Pons (tissue), 1 donor: Measurements from ENCODE around the gene CAMKV.
A peak's percentile ranks its signal among the peaks of the same experiment; 100 is the strongest.

ENCODE experiments used
- DNase-seq: peaks from one replicate; pipeline ENCODE4 v3.0.0-alpha.2; 2016; ENCODE audit warnings: low spot score

CAMKV gene

GRCh38 chr3:49896345-49896744, 26.6 kb upstream of the CAMKV start:
- no peak for DNase-seq

DNA sequence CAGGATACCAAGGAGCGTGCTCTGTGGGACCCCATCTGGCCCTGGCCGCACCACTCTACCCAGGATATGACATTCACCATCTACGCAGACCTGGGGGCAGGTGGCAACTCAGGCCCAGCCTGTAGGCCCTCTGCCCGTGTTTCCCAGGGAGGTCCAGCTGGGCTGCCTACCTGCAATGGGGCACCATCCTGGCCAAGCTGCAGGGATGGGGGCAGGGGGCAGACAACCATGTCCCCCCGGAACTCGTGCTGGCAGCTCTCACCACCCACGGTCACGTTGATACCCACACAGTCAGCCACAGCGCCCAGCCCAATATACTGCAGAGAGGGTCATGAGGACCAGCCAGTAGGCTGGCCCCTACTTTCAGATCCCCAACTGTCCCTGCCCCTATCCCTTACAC, 26.1 kb upstream of the CAMKV start:
- DNase-seq: no peak

GRCh38 chr3:49889296-49889695, 19.6 kb upstream of the CAMKV start:
- no peak for DNase-seq

GRCh38 chr3:49886922-49887265, 17.2 kb upstream of the CAMKV start:
- DNase-seq: no peak

DNA sequence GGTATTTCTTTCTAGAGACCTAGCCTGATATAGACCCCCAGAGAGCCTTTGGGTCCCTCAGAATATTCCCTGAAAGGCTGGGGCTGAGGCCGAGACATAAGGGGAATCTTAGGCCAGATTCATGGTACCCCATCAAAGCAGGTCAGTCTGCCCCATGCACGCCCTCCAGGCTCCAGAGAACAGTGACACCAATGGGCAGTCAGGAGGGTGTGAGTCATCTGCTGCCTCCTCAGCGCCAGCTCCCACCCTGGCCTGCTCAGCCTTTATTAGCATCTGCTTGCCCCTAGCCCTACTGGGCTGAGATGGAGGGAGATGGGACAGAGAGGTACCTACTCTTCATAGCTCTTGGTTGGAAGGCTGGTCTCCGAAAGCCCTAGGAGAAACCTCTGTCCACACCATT, 14.3 kb upstream of the CAMKV start:
- DNase-seq: no peak

DNA sequence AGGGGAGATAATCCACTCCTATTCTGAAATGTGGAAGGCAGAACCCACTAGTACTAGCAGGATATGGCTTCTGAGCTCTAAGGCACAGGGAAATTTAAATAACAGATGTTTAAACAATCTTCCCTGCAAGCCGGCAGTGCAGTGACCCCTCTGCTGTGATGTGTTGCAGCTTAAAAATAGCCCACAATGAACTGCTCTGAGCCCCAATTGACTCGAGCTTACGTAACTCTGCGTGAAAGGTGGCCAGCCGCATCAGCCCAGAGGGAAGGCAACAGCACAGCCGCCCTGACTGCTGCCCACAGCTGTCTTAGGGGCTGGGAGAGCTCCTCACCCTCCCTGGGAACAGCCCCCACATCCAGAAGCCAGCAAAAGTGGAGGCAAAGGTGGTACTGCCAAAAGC, 12.5 kb upstream of the CAMKV start:
- DNase-seq: no peak

DNA sequence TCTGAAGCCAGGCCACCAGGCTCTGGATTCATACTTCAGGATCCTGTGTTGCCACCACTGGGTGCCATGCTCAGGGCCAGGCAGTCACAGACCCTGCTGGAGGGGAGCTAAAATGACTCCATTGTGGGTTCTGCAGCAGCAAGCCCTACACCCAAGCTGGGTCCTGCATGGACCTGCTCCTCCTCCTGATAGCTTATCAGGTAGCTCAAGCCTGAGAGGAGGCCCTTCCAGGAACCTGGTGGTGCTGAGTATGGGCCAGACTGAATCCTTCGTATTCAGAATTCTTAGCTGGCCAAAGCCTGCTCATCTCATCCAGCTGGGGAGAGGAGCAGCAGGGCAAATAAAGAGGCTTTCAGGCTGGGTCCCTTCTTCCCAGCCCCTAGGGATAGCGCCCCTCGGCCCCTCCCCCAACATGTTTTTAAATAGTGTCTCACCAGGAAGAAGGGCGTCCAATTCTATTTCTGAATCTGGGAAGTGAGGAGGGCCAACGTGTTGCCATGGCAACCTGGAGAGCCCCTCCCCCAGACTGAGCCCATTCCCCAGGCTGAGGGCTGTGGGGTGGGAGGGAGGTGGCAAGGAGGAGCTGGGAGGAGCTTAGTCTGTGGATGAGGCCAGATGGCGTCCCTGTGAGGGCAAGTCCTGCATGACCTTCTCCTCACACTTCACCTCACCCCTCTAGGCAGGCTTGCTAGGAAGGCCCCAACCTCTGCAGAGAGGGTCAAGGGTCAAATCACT, 11.0 kb upstream of the CAMKV start:
- no peak for DNase-seq

- no peak for DNase-seq
These were observed 10.0 kb upstream of the CAMKV start for GRCh38 chr3:49879721-49880120.

GRCh38 chr3:49878686-49879085, 9.0 kb upstream of the CAMKV start:
- DNase-seq: no peak

- no peak for DNase-seq
These were observed 8.0 kb upstream of the CAMKV start for GRCh38 chr3:49877716-49878115.

DNA sequence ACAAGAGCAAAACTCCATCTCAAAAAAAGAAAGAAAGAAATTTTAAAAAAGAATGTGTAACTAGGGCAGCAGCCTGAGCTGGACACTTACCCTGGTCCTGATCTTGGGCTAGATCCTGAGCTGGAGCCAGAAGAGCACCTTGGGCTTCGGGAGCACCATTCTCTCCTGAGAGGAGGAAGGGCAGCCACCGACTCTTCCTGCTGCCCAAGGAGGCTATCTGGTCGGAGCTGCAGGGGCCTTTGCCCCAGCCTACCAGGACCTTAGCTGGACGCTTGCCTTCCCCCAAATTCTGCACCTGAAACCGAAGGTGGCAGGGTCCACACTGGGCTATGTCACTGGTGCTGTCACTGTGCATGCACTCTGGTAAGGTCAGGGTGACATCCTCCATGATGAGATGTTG, 6.9 kb upstream of the CAMKV start:
- no peak for DNase-seq

DNA sequence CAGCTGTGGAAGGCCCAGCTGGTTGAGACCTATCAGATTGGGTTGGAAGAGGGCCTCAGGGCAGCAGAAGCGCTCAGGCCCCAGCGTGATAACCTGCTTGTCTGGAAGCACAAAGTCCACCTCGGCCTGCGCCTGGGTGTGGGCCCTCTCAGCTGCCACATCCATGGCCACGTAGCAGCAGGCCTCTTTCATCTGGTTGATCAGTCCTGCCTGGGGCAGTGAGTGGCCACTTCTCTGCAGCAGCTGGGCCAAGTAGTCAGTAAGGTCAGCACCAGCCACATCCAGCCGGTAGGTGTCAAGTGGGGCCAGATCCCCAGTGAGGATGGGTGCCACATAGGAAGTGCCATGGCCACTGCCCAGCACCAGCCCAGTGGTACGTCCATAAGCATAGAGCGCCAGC, 3.9 kb upstream of the CAMKV start:
- no peak for DNase-seq

- no peak for DNase-seq
These were observed 3.1 kb upstream of the CAMKV start for GRCh38 chr3:49872801-49873281.

GRCh38 chr3:49871531-49872153, 1.9 kb upstream of the CAMKV start:
- DNase-seq: no peak

- no peak for DNase-seq
These were observed 742 bp downstream of the CAMKV start for GRCh38 chr3:49868862-49869466.

GRCh38 chr3:49867871-49868321, 1.8 kb downstream of the CAMKV start:
- DNase-seq: no peak

DNA sequence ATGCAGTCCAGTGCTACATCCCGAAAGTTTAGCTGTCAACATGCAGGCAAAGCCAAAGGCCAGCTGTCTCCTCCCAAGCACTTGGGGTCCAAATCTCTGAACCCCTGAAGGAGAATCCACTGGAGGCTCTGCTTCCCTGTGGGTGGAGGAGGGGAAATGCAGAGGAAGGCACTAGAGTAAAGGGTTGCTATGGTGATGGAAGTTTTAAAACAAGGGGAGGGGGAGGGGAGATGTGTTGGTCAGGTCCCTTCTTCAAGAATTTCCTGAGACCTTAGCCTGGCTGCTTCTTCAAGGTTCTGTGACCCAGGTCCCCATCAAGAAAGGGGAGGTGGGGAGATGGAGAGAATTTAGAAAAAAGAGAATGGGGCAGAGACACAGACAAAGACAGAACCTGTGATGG, 2.3 kb downstream of the CAMKV start:
- DNase-seq: no peak

DNA sequence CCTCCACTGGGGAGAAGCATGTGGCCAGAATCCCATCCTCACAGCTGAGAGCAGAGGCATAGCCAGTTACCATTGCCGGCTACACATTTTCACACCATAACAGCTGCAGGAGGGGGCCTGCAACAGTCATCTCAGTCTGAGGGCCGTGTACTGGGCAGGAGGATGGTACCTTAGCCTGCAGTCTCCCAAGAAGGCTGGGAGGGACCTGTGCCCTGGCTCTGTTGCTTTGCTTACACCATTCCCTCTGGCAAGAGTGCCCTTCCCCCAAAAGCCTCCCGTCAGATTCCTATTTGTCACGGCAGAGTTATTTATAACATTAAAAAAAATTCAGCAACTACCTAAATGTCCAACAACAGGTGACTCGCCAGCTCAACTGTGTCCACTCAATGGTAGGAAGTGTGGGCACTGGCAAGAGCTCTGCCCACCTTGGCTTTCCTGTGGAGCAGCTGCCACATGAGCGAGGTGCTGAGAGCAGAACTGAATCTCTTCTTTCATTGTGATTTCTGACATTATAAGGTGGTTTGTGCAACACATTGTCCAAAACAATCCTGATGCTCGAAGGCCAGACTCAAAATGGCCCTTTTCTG, 4.4 kb downstream of the CAMKV start:
- no peak for DNase-seq

DNA sequence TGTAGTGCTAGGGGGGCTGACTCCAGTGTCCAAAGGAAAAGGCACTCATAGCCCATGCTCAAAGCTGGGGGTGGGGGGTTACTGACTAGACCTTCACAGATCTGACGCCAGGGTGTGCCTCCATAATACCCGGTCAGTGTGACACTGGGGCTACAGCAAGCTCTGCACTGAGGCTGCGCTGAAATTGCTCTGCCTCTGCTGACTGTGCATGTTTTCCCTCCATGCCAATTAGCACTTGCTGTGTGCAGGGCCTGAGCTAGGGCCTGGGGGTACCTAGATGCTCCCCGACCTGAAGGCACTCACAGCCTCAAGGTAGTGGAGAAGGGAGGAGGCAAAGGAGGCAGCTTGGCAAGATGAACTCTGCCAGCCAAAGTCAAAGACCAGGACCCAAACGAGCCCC, 5.2 kb downstream of the CAMKV start:
- DNase-seq: no peak

DNA sequence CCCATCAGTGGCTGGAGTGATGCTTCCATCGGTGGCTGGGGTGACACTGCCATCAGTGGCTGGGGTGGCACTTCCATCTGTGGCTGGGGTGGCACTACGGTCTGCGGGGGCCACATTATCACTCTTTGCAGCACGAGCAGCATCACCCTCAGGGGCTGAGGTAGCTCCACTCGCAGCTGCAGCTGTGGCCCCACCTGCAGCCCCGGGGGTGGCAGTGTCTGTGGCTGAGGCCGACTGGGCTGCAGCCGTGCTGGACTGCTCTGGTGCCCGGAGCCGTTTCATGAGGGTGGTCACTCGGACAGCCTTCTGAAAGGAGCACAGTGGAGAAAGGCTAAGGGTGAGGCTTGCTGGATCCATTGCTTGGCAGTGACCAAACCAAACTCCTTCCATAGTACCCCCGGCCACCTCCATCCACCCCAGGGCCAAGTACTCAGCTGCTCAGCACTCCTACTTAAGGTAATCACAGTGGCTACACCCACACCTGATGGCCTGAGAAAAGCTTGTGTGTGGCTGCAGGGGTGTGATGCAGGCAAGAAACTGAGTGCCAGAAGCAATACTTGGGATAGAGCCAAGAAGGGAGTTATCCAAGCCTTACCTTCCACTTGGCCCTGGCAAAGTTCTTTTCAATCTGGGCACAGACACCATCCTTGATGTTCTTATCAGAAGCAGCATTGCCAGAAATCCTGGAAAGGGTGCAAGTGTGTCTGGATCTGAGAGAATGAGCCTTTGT, 10.0 kb downstream of the CAMKV start:
- DNase-seq: no peak

DNA sequence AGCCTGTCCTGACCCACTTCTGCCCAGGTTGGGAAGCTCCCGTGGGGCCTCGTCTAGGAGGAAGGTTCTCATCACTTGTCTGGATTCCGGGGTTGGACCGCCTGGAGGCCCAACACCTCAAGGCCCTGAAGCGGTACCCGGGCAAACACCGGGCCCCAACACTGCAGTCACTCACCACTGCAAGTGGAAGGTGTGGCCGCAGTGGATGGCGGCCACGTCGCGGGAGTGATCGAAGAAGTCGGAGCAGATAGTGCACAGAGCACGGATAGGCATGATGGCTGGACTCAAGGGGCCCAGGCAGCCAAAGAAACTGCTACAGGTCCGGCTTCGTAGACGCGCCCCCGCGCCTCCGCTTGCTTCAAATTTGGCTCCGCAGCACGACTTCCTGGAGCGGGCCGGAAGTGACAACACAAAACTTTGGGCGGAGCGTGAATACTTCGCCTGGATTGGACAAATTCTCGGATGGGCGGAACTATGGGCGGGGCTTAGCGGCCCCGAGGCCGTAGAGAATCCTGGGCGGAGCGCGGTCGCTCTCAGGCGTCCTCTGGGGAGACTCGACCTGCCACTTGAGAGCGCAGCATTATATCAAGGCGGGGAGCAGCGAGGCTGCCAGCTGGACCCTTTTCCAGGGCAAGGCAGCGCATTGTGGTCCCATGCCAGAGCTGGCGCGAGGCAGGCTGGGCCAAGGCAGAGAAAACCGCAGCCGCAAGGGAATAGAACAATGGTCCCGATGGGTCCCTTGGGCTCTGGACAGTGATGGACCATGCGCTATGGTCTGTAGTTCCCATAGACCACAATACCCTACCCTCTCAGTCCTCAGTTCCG, 13.3 kb downstream of the CAMKV start, which contains the start of gene TRAIP:
Gene TRAIP (minus strand): TSS at position 384 of the 825 bp plus-strand sequence. CDS start 111 bp downstream, at position 273.
- DNase-seq: peak; percentile 94
